ENCODE results near the gene SAMD8.
"Not testable (repeated sequence)": the region's sequence is repeated elsewhere in the genome, so short reads cannot be mapped to it uniquely, and the experiment has no call there.

Gene SAMD8

GRCh38 chr10:75175046-75175445, 63.6 kb downstream of the SAMD8 start:
- no peak for ATAC-seq
- DNase-seq = no peak
- Mint-ChIP-seq H3K9me3 (no peaks in the 10 kb centered on the region), H3K36me3 (ENCODE audit: low read depth) (peaks cover 29% of the 10 kb centered on the region), H3K27ac (no peak overlapping the region), H3K4me1 (peaks cover 11% of the 10 kb centered on the region), H3K4me3 (no peak overlapping the region), H3K27me3 (no peaks in the 10 kb centered on the region)

- Mint-ChIP-seq H3K27me3 (no peaks in the 10 kb centered on the region), H3K4me1 (peaks cover 19% of the 10 kb centered on the region), H3K4me3 (no peak overlapping the region), H3K9me3 (no peaks in the 10 kb centered on the region), H3K27ac (no peak overlapping the region), H3K36me3 (ENCODE audit: low read depth) (peaks cover 27% of the 10 kb centered on the region)
- no peak for DNase-seq
- ATAC-seq = no peak
Observed at GRCh38 chr10:75176046-75176445, 64.6 kb downstream of the SAMD8 start.

GRCh38 chr10:75176736-75177135, 65.3 kb downstream of the SAMD8 start:
- Mint-ChIP-seq H3K4me3 (no peak overlapping the region), H3K9me3 (no peaks in the 10 kb centered on the region), H3K27me3 (no peaks in the 10 kb centered on the region), H3K36me3 (ENCODE audit: low read depth) (peaks cover 31% of the 10 kb centered on the region), H3K4me1 (peaks cover 26% of the 10 kb centered on the region), H3K27ac (no peak overlapping the region)
- ATAC-seq (no peak), DNase-seq (no peak)

- ATAC-seq (no peak), DNase-seq (no peak)
- no peaks in the 10 kb centered on the region for H3K9me3 Mint-ChIP-seq
- H3K4me1 Mint-ChIP-seq = peaks cover 32% of the 10 kb centered on the region
- no peak overlapping the region for H3K4me3 Mint-ChIP-seq
- H3K36me3 Mint-ChIP-seq (ENCODE audit: low read depth) = peaks cover 27% of the 10 kb centered on the region
- H3K27ac Mint-ChIP-seq = peak overlapping the region; percentile 44
- H3K27me3 Mint-ChIP-seq = no peaks in the 10 kb centered on the region
Observed at GRCh38 chr10:75179657-75180177, 68.3 kb downstream of the SAMD8 start.

GRCh38 chr10:75180592-75180991, 69.1 kb downstream of the SAMD8 start:
- peak overlapping the region; percentile 67 for H3K27ac Mint-ChIP-seq
- no peaks in the 10 kb centered on the region for H3K27me3 Mint-ChIP-seq
- no peak for DNase-seq
- no peak for ATAC-seq
- H3K4me1 Mint-ChIP-seq = peaks cover 32% of the 10 kb centered on the region
- H3K4me3 Mint-ChIP-seq = no peak overlapping the region
- H3K9me3 Mint-ChIP-seq = no peaks in the 10 kb centered on the region
- H3K36me3 Mint-ChIP-seq (ENCODE audit: low read depth) = peaks cover 22% of the 10 kb centered on the region

GRCh38 chr10:75181073-75181472, 69.6 kb downstream of the SAMD8 start:
- no peak for DNase-seq
- H3K27me3 Mint-ChIP-seq = no peaks in the 10 kb centered on the region
- no peak overlapping the region for H3K4me3 Mint-ChIP-seq
- H3K9me3 Mint-ChIP-seq = no peaks in the 10 kb centered on the region
- peaks cover 32% of the 10 kb centered on the region for H3K4me1 Mint-ChIP-seq
- H3K36me3 Mint-ChIP-seq (ENCODE audit: low read depth) = peaks cover 19% of the 10 kb centered on the region
- peak; percentile 93 for ATAC-seq
- peak overlapping the region; percentile 77 for H3K27ac Mint-ChIP-seq

- H3K9me3 Mint-ChIP-seq = no peaks in the 10 kb centered on the region
- DNase-seq (no peak), ATAC-seq (no peak)
- H3K27ac Mint-ChIP-seq = peak overlapping the region; percentile 51
- H3K36me3 Mint-ChIP-seq (ENCODE audit: low read depth) = peaks cover 4% of the 10 kb centered on the region
- H3K27me3 Mint-ChIP-seq = no peaks in the 10 kb centered on the region
- H3K4me1 Mint-ChIP-seq = peaks cover 16% of the 10 kb centered on the region
- no peak overlapping the region for H3K4me3 Mint-ChIP-seq
Observed at GRCh38 chr10:75186310-75186709, 74.9 kb downstream of the SAMD8 start.

- peak overlapping the region; percentile 56 for H3K27ac Mint-ChIP-seq
- ATAC-seq (peak; percentile 75), DNase-seq (peak; percentile 60)
- no peak overlapping the region for H3K4me3 Mint-ChIP-seq
- peaks cover 5% of the 10 kb centered on the region for H3K4me1 Mint-ChIP-seq
- no peaks in the 10 kb centered on the region for H3K27me3 Mint-ChIP-seq
- no peaks in the 10 kb centered on the region for H3K36me3 Mint-ChIP-seq (ENCODE audit: low read depth)
- H3K9me3 Mint-ChIP-seq = no peaks in the 10 kb centered on the region
Observed at GRCh38 chr10:75187961-75188426, 76.5 kb downstream of the SAMD8 start.

- H3K36me3 Mint-ChIP-seq (ENCODE audit: low read depth); H3K9me3 Mint-ChIP-seq; DNase-seq; H3K4me1 Mint-ChIP-seq; H3K27ac Mint-ChIP-seq; ATAC-seq; H3K27me3 Mint-ChIP-seq; H3K4me3 Mint-ChIP-seq: not testable (repeated sequence)
Observed at GRCh38 chr10:75188522-75188921, 77.1 kb downstream of the SAMD8 start.

GRCh38 chr10:75189266-75190096, 78.0 kb downstream of the SAMD8 start:
- H3K36me3 Mint-ChIP-seq (ENCODE audit: low read depth) = no peaks in the 10 kb centered on the region
- no peak overlapping the region for H3K27ac Mint-ChIP-seq
- ATAC-seq (no peak), DNase-seq (no peak)
- H3K27me3 Mint-ChIP-seq = no peaks in the 10 kb centered on the region
- H3K9me3 Mint-ChIP-seq = no peaks in the 10 kb centered on the region
- H3K4me3 Mint-ChIP-seq = no peak overlapping the region
- peaks cover 5% of the 10 kb centered on the region for H3K4me1 Mint-ChIP-seq

- H3K9me3 Mint-ChIP-seq = no peaks in the 10 kb centered on the region
- DNase-seq (no peak), ATAC-seq (no peak)
- H3K27ac Mint-ChIP-seq = peak overlapping the region; percentile 22
- no peak overlapping the region for H3K4me3 Mint-ChIP-seq
- H3K36me3 Mint-ChIP-seq (ENCODE audit: low read depth) = no peaks in the 10 kb centered on the region
- no peaks in the 10 kb centered on the region for H3K27me3 Mint-ChIP-seq
- peaks cover 5% of the 10 kb centered on the region for H3K4me1 Mint-ChIP-seq
Observed at GRCh38 chr10:75191821-75192568, 80.5 kb downstream of the SAMD8 start.

- H3K27me3 Mint-ChIP-seq; H3K4me1 Mint-ChIP-seq; H3K27ac Mint-ChIP-seq; DNase-seq; ATAC-seq; H3K4me3 Mint-ChIP-seq; H3K36me3 Mint-ChIP-seq (ENCODE audit: low read depth); H3K9me3 Mint-ChIP-seq: not testable (repeated sequence)
Observed at GRCh38 chr10:75194625-75195024, 83.2 kb downstream of the SAMD8 start.

GRCh38 chr10:75195035-75195763, 83.7 kb downstream of the SAMD8 start:
- no peaks in the 10 kb centered on the region for H3K9me3 Mint-ChIP-seq
- H3K36me3 Mint-ChIP-seq (ENCODE audit: low read depth) = no peaks in the 10 kb centered on the region
- H3K27me3 Mint-ChIP-seq = no peaks in the 10 kb centered on the region
- DNase-seq (no peak), ATAC-seq (no peak)
- no peak overlapping the region for H3K27ac Mint-ChIP-seq
- H3K4me1 Mint-ChIP-seq = no peaks in the 10 kb centered on the region
- no peak overlapping the region for H3K4me3 Mint-ChIP-seq

- ATAC-seq = no peak
- no peaks in the 10 kb centered on the region for H3K36me3 Mint-ChIP-seq (ENCODE audit: low read depth)
- no peaks in the 10 kb centered on the region for H3K27me3 Mint-ChIP-seq
- no peaks in the 10 kb centered on the region for H3K4me1 Mint-ChIP-seq
- no peak overlapping the region for H3K4me3 Mint-ChIP-seq
- no peak overlapping the region for H3K27ac Mint-ChIP-seq
- no peak for DNase-seq
- no peaks in the 10 kb centered on the region for H3K9me3 Mint-ChIP-seq
Observed at GRCh38 chr10:75197066-75197465, 85.6 kb downstream of the SAMD8 start.
